HG02623 (cell line): ENCODE results near the gene NCK2.

Source experiments
- ATAC-seq: cut with Tn5 transposase; IDR thresholded peaks from one replicate; pipeline ENCODE4 v1.9.1; 2021; ENCODE audit warnings: moderate library complexity; ENCODE audit not compliant: unreplicated experiment

NCK2 gene

DNA sequence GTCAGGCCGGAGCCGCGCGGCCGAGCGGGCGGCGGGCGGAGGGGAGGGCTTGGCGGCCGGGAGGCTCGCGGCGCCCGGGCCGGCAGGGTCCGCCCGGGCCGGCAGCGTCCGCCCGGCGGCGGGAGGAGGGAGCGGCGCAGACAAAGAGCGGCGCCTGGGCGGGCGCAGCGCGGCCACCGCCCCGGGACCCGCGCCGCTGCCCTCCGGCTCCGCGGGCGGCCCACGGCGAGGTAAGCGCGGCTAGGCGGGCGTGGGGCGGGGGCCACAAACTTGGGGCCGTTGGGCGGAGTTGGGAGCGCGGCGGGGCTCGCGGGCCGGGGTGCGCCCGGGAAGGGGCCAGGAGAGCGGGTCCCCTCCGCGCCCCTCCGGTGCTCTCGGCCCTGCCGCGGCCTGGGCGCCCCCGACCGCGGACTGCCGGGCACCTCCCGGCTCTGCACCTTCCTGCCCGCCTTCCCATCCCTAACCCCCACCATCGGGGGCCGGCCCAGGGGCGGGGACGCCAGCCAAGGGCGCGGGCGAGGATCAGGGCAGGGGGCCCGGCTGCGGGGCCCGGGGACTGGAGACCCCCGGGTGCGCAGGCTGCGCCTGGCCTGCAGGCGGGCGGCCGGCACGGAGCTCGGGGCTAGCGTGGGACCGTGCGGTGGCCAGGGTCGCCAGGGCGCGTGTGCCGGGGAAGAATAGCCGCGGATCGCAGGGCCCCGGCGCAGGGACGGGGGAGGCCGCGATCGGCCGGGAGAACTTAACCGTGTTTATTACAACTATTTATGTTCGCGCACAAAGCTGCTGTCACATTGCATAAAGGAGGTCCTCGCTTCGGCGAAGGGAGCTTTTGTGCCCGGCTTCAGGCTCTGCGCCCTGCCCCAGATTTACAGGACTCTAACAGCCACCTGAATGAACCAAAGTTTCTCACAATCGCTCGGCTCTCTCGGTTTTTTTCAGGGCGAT, at the start of gene NCK2:
Gene NCK2, plus strand, starts transcription at position 4 of the 945 bp plus-strand sequence. CDS start 110,152 bp downstream, outside the sequence.
- peak; percentile 16 for ATAC-seq

DNA sequence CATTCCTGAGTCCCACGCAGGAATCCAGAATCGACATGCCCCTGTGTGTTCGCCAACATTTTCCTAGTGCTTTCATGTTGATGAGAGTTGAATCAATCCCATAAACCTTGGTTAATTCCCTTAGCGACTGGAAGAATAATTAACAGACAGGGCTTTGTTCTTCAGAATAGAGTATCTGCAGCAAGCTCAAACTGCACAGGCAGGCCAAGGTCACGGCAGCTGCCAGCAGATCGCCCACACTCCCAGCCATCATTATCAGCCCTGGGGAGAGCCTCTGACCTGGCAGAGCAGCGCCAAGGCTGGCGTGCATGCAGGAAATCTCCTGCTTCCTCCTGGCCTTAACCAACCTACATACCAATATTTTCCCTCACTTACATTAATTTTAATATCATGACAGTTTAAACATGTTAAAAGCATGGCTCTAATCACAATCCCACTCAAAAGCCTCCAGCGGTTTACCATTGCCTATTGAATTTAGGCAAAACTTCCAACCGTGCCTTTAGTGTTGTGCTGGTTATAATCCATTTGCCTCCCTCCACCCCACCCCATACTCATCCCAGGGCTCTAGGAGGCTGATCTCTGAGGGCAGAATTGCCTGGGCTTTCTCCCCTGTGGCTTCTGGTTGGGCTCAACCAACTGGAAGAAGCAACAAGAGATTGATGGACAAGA, 46.8 kb upstream of the NCK2 start:
- no peak for ATAC-seq

DNA sequence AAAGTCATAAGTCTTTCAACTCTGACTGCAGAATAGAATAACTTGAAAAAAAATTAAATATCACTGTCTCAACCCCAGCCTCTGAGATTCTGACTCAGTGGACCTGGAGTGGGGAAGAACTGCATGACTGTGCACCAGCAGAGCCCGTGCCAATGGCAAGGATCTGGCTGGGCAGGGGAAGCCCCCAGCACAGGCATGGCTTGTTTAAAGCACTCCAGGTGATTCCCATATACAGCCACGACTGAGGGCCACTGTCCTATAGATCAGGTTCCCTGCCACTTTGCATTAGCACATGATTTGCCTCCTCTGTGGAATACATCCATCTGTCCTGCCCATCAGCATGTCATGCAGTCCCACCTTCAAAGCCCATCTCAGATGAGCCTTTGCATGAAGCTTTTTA, 45.9 kb upstream of the NCK2 start:
- no peak for ATAC-seq

DNA sequence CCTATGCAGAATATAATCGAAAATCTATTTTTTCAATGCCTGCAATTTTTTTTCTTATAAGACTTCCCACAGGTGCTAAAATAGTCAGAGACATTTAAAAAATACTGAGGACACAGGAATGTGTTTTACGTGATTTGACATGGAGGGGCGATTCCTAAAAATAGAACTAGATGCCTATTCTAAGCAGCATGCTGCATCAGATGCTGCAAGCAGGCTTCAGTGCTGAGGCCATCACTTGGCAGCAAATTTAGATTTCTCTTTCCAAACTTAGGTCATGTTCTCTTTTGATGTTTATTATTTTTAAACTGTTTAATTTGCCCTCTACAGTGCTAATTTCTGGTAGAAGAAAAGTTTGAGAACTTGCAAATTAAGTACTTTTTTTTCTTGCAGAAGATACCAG, 43.7 kb upstream of the NCK2 start:
- ATAC-seq = no peak

GRCh38 chr2:105708697-105709096, 36.0 kb upstream of the NCK2 start:
- ATAC-seq = no peak

DNA sequence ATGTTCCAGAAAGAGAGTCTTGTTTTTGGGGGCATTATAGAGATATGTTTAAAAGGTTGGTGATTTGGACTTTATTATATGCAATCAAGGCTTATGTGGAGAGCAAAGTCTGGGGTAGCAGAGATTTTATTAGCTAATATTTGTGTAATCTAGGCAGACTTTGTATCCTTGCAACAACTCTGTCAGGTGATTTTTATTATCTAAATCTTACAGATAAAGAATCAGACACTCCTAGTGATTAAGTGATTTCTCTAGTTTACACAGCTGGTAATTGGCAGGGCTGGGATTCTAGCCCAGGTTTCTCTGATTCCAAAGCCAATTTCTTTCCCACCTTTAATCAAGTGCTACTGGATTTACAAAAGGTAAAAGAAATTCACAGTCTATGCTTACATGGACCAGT, 33.3 kb upstream of the NCK2 start:
- no peak for ATAC-seq

GRCh38 chr2:105712166-105712915, 32.4 kb upstream of the NCK2 start:
- ATAC-seq = no peak

GRCh38 chr2:105712981-105713596, 31.6 kb upstream of the NCK2 start:
- ATAC-seq = no peak

DNA sequence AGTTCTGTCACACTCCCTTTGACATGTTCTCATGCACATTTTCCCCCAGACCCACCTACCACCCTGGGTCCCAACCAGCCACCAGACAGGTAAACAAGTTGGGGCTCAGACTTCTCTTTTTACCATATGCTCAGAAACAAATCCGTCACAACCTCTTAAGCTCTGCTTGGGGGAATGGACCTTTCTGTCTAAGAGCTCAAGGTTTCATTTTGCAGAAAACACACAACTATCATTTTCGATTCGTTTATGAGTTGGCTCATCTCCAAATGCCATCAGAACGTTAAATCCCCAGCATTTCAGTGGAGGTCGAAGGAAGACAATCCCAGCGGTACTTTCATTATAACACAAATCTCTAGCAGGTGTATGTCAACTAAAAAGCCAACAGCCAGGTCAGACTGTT, 30.6 kb upstream of the NCK2 start:
- no peak for ATAC-seq

DNA sequence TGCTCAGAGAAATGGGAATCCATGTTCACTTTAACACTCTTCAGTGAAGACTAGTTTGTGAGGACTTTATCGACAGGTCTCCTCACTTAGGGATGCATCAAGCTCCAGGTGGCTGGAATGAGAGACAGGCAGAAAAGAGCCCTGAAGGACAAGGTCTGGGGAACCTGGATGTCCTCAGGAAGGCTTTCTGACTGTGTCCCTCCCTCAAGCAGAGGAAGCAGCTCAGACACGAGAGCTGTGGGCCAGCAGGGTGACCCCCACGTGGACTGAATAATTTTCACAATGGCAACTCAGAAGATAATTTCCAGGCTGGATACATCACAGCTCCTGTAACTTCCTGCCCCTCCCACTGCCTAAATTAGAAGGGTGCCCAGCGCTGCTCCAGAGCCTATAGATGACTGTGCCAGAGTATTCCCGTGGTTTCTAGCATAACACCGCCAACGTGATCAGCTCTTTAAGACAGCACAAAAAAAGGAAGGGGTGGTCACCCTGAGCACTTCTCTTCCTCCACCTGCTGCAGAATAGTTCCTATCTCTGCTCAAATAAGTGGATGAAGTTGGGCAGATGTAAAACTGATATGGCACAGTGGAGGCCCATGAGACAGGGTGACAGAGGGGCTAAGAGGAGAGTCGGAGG, 25.7 kb upstream of the NCK2 start:
- ATAC-seq = no peak

- no peak for ATAC-seq
Measured at GRCh38 chr2:105721991-105722511, 22.7 kb upstream of the NCK2 start.

DNA sequence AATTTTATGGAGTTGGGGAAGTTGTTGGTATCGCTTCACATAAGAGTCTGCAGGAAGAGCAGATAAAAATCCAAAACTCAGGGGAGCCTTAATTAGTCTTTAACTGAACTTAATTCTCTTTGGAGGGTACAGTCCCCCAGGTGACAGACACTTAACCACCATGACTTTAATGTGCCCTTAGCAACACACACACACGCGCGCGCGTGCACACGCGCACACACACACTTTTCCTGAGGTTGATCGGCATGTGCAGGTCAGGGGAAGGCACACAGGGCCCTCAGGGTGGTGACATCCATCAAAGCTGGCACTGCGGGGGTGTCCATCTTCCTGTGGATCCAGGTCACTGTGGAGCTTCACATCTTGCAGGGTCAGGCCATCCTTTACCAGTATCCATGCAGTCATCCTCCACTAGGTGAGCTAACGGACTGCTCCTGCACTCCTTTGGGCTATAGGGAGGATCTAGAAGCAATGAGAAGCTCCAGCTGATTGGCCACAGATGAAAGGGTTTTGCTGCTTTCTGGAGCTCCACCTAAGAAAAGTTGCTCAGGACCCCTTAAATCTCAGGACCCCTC, 21.9 kb upstream of the NCK2 start:
- no peak for ATAC-seq

DNA sequence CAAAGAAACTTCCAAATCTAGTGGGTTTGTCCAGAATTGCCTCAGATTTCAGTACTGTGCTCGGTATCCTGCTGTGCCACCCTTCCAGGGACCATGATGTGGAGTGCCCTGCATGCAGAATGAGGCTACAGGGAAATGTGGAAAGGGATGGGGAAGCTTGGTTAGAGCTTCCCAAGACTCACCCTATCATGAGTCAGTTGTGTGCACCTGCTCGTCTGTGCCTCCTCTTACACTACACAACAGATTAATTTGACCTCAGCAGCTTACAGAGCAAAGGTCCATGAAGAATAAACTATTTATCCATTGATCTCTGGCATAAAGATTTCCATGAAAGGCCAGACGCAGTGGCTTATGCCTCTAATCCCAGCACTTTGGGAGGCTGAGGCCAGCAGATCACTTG, 21.3 kb upstream of the NCK2 start:
- ATAC-seq = no peak

GRCh38 chr2:105725388-105725787, 19.3 kb upstream of the NCK2 start:
- no peak for ATAC-seq

- ATAC-seq = no peak
Measured at GRCh38 chr2:105730170-105730569, 14.5 kb upstream of the NCK2 start.

DNA sequence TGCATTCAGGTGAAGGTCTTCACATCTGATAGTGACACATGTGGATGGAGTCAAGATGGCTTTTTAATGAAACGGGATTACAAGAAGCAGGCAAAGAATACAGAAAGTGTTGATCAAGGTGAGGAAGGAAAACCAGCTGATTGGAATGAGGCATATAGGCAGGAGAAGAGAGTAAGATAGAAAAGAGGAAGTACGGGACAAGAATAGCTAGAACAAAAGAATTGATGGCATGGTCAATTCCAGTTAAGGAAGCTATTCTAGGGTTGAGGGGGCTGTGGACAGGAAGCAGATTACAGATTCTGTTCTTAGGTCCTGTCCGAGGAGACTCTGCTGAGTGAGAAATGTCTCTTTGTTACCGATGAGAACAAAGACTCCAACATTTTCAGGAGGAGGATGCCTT, 13.2 kb upstream of the NCK2 start:
- ATAC-seq = no peak

GRCh38 chr2:105732101-105732500, 12.6 kb upstream of the NCK2 start:
- no peak for ATAC-seq

GRCh38 chr2:105732955-105733607, 11.6 kb upstream of the NCK2 start:
- no peak for ATAC-seq

DNA sequence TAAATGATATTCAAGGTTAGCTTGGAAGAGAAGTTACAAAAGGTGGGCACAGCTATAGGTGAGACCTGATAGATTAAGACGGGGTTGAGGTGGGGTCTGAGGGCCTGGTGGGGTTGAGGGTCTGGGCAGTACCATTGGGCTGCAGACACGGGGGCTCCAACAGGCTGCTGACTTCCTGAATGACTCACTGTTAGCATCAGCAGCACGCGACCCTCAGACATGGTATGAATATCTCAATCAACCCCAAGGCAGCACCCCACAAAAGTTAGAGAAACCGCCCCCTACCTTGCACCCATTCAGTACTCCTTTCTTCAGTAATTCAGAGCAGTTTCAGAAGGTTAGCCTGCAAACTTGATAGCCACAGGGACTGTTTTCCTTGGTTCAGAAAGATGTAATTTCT, 10.8 kb upstream of the NCK2 start:
- ATAC-seq = no peak
